ENCODE results near the gene EIF5A.

- TF ChIP-seq CTCF (IDR thresholded peaks at IDR 0.05) = peak; percentile 73 to 99 (median 96)
- TF ChIP-seq POLR2A (IDR thresholded peaks at IDR 0.05) = no peak
Observed at GRCh38 chr17:7280519-7281073, 26.8 kb upstream of the EIF5A start.

All from thyroid gland (tissue), 4 donors.